Measurements from ENCODE around the gene WWP2.
"Not testable (repeated sequence)": the region's sequence is repeated elsewhere in the genome, so short reads cannot be mapped to it uniquely, and the experiment has no call there.

WWP2 gene

GRCh38 chr16:69747115-69747514 lies 15.0 kb upstream of the WWP2 start:
- DNase-seq: no peak

- DNase-seq: no peak
These were observed 13.3 kb upstream of the WWP2 start for GRCh38 chr16:69748694-69749345.

- no peak for DNase-seq
These were observed 8.0 kb upstream of the WWP2 start for GRCh38 chr16:69754143-69754468.

- peak; percentile 96 for DNase-seq
These were observed 7.4 kb upstream of the WWP2 start, which contains the start of gene NOB1 for GRCh38 chr16:69754469-69755310. Gene NOB1, minus strand, starts transcription at chr16:69754926. Its CDS starts 16 bp downstream, at chr16:69754910.

DNA sequence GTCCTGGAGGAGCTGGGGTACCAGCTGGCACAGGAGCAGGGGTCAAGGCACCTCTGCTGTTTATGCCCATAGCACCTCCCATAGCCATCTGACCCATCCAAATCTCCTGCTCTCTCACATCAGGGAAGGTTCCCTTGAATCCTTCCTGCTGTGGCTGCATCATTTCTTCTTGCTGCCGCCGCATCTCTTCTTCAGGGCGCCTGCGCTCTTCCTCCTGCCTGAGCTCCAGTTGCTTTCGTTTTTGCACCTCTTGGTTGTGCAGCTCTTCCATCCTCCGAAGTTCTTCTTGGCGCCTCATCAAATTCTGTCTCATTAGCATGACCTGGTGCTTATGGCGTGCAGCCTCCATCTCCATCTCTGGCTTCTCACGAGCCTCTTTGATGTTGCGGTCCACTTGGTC lies 5.4 kb upstream of the WWP2 start:
- DNase-seq: no peak

DNA sequence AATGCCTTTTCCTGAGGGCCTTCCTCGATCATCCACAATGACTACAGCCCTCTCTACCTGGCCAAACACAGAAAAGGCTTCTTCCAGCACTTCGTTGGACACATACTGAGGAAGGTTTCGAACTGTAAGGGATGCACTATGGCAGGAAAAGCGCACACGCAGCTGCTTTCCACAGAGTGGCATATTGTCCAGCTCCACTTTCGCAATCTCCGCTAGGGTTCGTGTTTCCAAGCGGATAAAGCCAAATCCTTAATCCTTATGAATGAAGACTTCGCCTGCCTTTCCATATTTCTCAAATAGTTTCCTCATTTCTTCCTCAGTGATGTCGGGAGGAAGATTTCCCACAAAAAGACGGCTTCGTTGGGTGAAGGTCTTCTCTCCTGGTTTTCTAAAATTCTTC lies 4.8 kb upstream of the WWP2 start:
- DNase-seq: not testable (repeated sequence)

GRCh38 chr16:69762814-69763598 lies 874 bp downstream of the WWP2 start:
- DNase-seq: no peak

DNA sequence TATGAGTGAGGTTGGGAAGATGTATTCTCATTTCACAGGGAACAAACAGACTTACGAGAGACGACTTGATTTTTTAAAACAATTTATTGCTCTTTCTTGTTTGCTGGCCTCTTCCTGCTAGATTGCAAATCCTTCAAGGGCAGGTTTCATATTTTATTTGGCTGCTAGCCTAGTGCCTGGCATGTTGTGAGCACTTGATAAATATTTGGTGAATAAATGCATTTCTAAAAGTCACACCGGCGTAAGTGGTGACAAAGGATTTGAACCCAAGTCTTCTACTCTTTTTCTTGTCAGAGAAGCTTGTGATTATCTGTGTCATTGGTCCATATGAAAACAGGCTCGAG lies 1.4 kb downstream of the WWP2 start:
- no peak for DNase-seq

- no peak for DNase-seq
These were observed 5.5 kb downstream of the WWP2 start for GRCh38 chr16:69767459-69768229.

- DNase-seq: no peak
These were observed 6.5 kb downstream of the WWP2 start for GRCh38 chr16:69768666-69769065.

DNA sequence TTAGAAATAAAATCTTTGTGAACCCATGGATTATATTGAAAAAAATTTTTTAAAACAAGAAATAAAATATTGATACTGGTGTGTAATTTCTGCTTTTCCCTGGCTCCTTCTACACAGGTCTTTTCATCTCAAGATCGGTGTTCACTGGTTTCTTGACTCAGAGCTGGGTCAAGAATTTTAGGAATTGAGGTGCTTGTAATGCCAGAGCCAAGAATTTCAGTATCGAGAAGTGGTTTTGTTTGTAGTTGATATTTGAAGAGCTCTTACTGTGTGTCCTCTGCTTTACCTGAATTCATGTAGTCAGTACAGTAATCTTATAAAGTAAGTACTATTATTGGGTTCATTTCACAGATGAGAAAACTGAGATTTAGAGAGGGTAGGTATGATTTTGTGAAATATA lies 7.3 kb downstream of the WWP2 start:
- no peak for DNase-seq

DNA sequence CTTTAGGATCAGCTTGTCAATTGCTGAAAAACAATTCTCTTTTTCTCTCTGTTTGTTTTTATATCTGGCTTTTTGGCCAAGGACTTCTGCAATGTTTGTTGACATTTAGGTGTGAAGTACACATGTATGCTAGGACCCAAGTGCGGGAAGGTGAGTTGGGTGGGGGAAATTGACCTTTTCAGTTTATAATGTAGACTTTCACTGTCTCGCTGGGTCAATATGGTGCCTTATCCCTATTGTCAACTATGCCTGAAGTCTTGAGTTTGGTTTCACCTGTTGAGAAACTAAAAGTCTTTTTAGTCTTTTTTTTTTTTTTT lies 9.5 kb downstream of the WWP2 start:
- no peak for DNase-seq

- no peak for DNase-seq
These were observed 11.3 kb downstream of the WWP2 start for GRCh38 chr16:69773260-69773947.

- no peak for DNase-seq
These were observed 13.4 kb downstream of the WWP2 start for GRCh38 chr16:69775563-69775962.

DNA sequence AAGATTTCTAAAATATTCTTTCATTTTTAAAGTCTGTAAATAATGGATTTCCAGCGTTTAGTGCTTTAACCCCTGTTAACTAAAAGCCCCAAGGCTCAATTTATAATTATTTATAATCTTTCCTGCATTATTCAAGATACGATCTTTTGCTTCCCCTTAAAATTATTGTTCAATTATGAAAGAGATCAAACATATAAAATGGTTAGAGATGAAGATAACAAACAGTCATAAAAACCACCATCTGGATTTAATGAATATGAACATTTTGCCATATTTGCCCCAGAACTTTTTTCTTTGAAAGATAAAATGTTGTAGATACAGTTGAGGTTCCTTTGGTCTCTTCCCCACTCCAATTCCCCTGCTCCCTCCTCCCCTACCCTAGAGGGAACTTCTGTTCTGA lies 17.6 kb downstream of the WWP2 start:
- DNase-seq: no peak

DNA sequence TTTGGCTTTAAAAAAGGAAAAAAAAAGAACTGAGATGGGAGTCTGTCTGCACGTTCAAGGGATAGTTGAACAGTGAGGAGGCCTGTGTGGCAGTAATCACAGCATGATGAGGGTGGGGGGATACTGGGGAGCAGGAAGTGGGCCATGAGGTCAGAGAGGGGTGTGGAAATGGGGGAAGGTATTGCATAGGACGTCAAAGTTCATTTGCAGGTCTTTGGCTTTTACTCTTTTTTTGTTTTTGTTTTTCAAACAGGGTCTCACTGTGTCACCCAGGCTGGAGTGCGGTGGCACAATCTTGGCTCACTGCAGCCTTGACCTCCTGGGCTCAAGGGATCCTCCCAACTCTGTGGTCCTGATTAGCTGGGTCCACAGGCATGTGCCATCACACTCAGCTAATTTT lies 19.0 kb downstream of the WWP2 start:
- no peak for DNase-seq

- DNase-seq: peak; percentile 14
These were observed 22.5 kb downstream of the WWP2 start for GRCh38 chr16:69784586-69784985.

DNA sequence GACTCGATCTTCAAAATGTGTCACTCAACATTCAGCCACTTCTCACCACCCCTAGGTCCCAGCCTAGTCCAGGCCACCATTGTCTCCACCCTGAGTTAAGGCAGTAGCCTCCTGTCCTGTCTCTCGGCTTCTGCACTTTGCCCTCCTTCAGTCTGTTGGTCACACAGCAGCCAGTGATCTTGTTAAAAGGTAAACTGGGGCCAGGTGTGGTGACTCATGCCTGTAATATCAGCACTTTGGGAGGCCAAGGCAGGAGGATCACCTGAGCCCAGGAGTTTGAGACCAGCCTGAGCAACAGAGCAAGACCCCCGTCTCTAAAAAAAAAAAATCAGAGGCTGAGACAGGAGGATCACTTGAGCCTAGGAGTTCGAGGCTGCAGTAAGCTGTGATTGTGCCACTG lies 25.8 kb downstream of the WWP2 start:
- DNase-seq: no peak

DNA sequence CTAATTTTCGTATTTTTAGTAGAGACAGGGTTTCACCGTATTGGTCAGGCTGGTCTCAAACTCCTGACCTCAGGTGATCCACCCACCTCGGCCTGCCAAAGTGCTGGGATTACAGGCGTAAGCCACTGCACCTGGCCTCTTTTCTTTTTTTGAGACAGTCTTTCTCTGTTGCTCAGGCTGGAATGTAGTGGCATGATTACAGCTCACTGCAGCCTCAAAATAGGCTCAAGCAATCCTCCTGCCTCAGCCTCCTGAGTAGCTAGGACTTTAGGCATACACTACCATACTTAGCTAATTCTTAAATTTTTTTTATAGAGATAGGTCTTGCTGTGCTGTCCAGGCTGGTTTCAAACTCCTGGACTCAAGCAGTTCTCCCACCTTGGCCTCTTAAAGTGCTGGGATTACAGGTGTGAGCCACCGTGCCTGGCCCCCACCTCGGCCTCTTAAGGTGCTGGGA lies 29.3 kb downstream of the WWP2 start:
- not testable (repeated sequence) for DNase-seq

DNA sequence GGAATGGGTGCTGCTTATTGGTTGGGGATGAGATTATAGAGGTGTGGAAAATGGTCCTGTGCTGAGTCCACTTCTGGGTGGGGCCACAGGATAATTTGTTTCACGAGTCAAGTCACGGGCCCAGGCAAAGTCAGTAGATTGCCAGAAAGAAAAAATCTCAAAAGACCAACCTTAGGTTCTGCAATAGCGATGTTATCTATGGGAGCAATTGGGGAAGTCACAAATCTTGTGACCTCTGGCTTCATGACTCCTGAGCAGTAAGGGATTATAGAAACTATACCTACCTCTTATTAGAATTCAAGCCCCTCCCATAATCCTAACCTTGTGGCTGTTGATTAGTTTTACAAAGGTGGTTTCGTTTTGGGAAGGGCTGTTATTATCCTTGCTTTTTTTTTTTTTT lies 31.4 kb downstream of the WWP2 start:
- DNase-seq: no peak

- no peak for DNase-seq
These were observed 32.4 kb downstream of the WWP2 start for GRCh38 chr16:69794486-69794885.

DNA sequence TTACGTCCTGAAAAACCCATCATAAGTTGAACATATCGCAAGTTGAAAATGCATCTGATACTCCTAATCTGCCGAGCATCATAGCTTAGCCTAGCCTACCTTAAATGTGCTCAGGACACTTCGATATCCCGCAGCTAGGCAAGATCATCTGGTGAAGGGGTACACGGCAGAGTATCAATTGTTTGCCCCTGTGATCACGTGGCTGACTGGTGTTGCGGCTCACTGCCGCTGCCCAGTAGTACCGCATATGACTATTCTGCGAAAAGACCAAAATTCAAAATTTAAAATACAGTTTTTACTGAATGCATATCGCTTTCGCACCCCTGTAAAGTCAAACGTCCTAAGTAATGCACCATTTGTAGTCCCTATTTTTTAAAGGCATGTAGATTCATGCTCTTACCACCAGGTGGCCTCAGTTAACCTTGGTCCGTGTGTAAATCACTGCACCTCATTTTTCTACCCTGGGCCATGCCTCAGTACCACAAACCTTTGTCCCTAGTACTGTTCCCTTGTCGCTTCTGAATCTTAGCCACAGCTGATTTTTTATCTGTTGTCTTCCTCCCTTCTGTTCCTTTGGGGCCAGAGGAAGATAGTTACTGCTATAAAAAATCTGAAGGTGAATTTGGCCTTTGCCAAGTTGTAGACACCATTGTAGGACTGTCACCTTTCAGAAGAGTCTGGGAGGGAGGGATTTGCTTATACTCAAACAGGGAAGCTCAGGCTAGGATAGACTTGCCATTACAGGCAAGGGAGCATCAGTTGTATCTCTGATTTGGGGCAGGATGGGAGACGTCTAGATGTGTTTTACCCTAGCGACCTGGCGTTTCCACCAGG lies 34.4 kb downstream of the WWP2 start:
- peak; percentile 57 for DNase-seq

Measured in NCI-H1092 (cell line).